ENCODE measurements around the gene FKBP1A.

FKBP1A gene

GRCh38 chr20:1369970-1370369, 22.9 kb downstream of the FKBP1A start:
- no peaks in the 10 kb centered on the region for H3K27me3 ChIP-seq (ENCODE audit: insufficient read depth, insufficient read length)
- peaks cover 3% of the 10 kb centered on the region; the same call in 1 of the 2 replicates for H3K9me3 ChIP-seq (ENCODE audit: insufficient read depth, low read length)
- no peak for TF ChIP-seq SUZ12 (IDR thresholded peaks at IDR 0.05; ENCODE audit: extremely low read depth, insufficient read depth, insufficient read length)
- no peak for TF ChIP-seq ZNF274 (IDR thresholded peaks at IDR 0.05; ENCODE audit: low read depth, low read length)
- TF ChIP-seq YY1 (IDR thresholded peaks at IDR 0.05; ENCODE audit: insufficient read depth, insufficient read length) = no peak
- H3K4me1 ChIP-seq (ENCODE audit: insufficient read depth, insufficient read length) = no peaks in the 10 kb centered on the region
- peaks cover 70% of the 10 kb centered on the region for H3K36me3 ChIP-seq (ENCODE audit: insufficient read depth, insufficient read length, low read length)
- no peak for DNase-seq (ENCODE audit: low read depth, low spot score)
- no peak overlapping the region for H3K4me3 ChIP-seq (ENCODE audit: insufficient read length, low read depth)
- no peak overlapping the region for H3K9ac ChIP-seq (ENCODE audit: insufficient read length, low read depth)

- DNase-seq (ENCODE audit: low read depth, low spot score) = no peak
- no peak overlapping the region for H3K9ac ChIP-seq (ENCODE audit: insufficient read length, low read depth)
- no peak overlapping the region for H3K4me3 ChIP-seq (ENCODE audit: insufficient read length, low read depth)
- H3K9me3 ChIP-seq (ENCODE audit: insufficient read depth, low read length) = peaks cover 5% of the 10 kb centered on the region; the same call in 1 of the 2 replicates
- TF ChIP-seq ZNF274 (IDR thresholded peaks at IDR 0.05; ENCODE audit: low read depth, low read length) = no peak
- no peak for TF ChIP-seq SUZ12 (IDR thresholded peaks at IDR 0.05; ENCODE audit: extremely low read depth, insufficient read depth, insufficient read length)
- TF ChIP-seq YY1 (IDR thresholded peaks at IDR 0.05; ENCODE audit: insufficient read depth, insufficient read length) = no peak
- no peaks in the 10 kb centered on the region for H3K27me3 ChIP-seq (ENCODE audit: insufficient read depth, insufficient read length)
- peaks cover 58% of the 10 kb centered on the region for H3K36me3 ChIP-seq (ENCODE audit: insufficient read depth, insufficient read length, low read length)
- H3K4me1 ChIP-seq (ENCODE audit: insufficient read depth, insufficient read length) = no peaks in the 10 kb centered on the region
Observed at GRCh38 chr20:1368448-1369199, 24.2 kb downstream of the FKBP1A start.

GRCh38 chr20:1367479-1367878, 25.4 kb downstream of the FKBP1A start:
- Histone ChIP-seq H3K9me3 (ENCODE audit: insufficient read depth, low read length) (peaks cover 5% of the 10 kb centered on the region; the same call in 1 of the 2 replicates), H3K9ac (ENCODE audit: insufficient read length, low read depth) (no peak overlapping the region), H3K27me3 (ENCODE audit: insufficient read depth, insufficient read length) (no peaks in the 10 kb centered on the region), H3K36me3 (ENCODE audit: insufficient read depth, insufficient read length, low read length) (peaks cover 50% of the 10 kb centered on the region), H3K4me3 (ENCODE audit: insufficient read length, low read depth) (no peak overlapping the region), H3K4me1 (ENCODE audit: insufficient read depth, insufficient read length) (no peaks in the 10 kb centered on the region)
- DNase-seq (ENCODE audit: low read depth, low spot score) = no peak
- TF ChIP-seq ZNF274 (IDR thresholded peaks at IDR 0.05; ENCODE audit: low read depth, low read length) = no peak
- TF ChIP-seq SUZ12 (IDR thresholded peaks at IDR 0.05; ENCODE audit: extremely low read depth, insufficient read depth, insufficient read length) = no peak
- no peak for TF ChIP-seq YY1 (IDR thresholded peaks at IDR 0.05; ENCODE audit: insufficient read depth, insufficient read length)

GRCh38 chr20:1364106-1364505, 28.7 kb downstream of the FKBP1A start:
- no peak overlapping the region for H3K4me3 ChIP-seq (ENCODE audit: insufficient read length, low read depth)
- peaks cover 5% of the 10 kb centered on the region; the same call in 1 of the 2 replicates for H3K9me3 ChIP-seq (ENCODE audit: insufficient read depth, low read length)
- TF ChIP-seq YY1 (IDR thresholded peaks at IDR 0.05; ENCODE audit: insufficient read depth, insufficient read length) (no peak), SUZ12 (IDR thresholded peaks at IDR 0.05; ENCODE audit: extremely low read depth, insufficient read depth, insufficient read length) (no peak), ZNF274 (IDR thresholded peaks at IDR 0.05; ENCODE audit: low read depth, low read length) (no peak)
- no peaks in the 10 kb centered on the region for H3K4me1 ChIP-seq (ENCODE audit: insufficient read depth, insufficient read length)
- no peak for DNase-seq (ENCODE audit: low read depth, low spot score)
- H3K36me3 ChIP-seq (ENCODE audit: insufficient read depth, insufficient read length, low read length) = peaks cover 41% of the 10 kb centered on the region
- no peaks in the 10 kb centered on the region for H3K27me3 ChIP-seq (ENCODE audit: insufficient read depth, insufficient read length)
- H3K9ac ChIP-seq (ENCODE audit: insufficient read length, low read depth) = no peak overlapping the region

- Histone ChIP-seq H3K9me3 (ENCODE audit: insufficient read depth, low read length) (peaks cover 5% of the 10 kb centered on the region; the same call in 1 of the 2 replicates), H3K4me1 (ENCODE audit: insufficient read depth, insufficient read length) (no peaks in the 10 kb centered on the region), H3K9ac (ENCODE audit: insufficient read length, low read depth) (no peak overlapping the region), H3K4me3 (ENCODE audit: insufficient read length, low read depth) (no peak overlapping the region), H3K36me3 (ENCODE audit: insufficient read depth, insufficient read length, low read length) (peaks cover 42% of the 10 kb centered on the region), H3K27me3 (ENCODE audit: insufficient read depth, insufficient read length) (no peaks in the 10 kb centered on the region)
- TF ChIP-seq YY1 (IDR thresholded peaks at IDR 0.05; ENCODE audit: insufficient read depth, insufficient read length) = no peak
- TF ChIP-seq SUZ12 (IDR thresholded peaks at IDR 0.05; ENCODE audit: extremely low read depth, insufficient read depth, insufficient read length) = no peak
- no peak for TF ChIP-seq ZNF274 (IDR thresholded peaks at IDR 0.05; ENCODE audit: low read depth, low read length)
- no peak for DNase-seq (ENCODE audit: low read depth, low spot score)
Observed at GRCh38 chr20:1363522-1363921, 29.3 kb downstream of the FKBP1A start.

- TF ChIP-seq YY1 (IDR thresholded peaks at IDR 0.05; ENCODE audit: insufficient read depth, insufficient read length) = no peak
- TF ChIP-seq SUZ12 (IDR thresholded peaks at IDR 0.05; ENCODE audit: extremely low read depth, insufficient read depth, insufficient read length) = no peak
- TF ChIP-seq ZNF274 (IDR thresholded peaks at IDR 0.05; ENCODE audit: low read depth, low read length) = no peak
Observed at GRCh38 chr20:1362484-1362883, 30.4 kb downstream of the FKBP1A start.

GRCh38 chr20:1360094-1360846, 32.6 kb downstream of the FKBP1A start:
- no peak for DNase-seq (ENCODE audit: low read depth, low spot score)
- Histone ChIP-seq H3K4me1 (ENCODE audit: insufficient read depth, insufficient read length) (no peaks in the 10 kb centered on the region), H3K9ac (ENCODE audit: insufficient read length, low read depth) (no peak overlapping the region), H3K36me3 (ENCODE audit: insufficient read depth, insufficient read length, low read length) (peaks cover 33% of the 10 kb centered on the region), H3K27me3 (ENCODE audit: insufficient read depth, insufficient read length) (no peaks in the 10 kb centered on the region), H3K4me3 (ENCODE audit: insufficient read length, low read depth) (no peak overlapping the region), H3K9me3 (ENCODE audit: insufficient read depth, low read length) (peaks cover 5% of the 10 kb centered on the region; the same call in 1 of the 2 replicates)
- TF ChIP-seq YY1 (IDR thresholded peaks at IDR 0.05; ENCODE audit: insufficient read depth, insufficient read length) (no peak), SUZ12 (IDR thresholded peaks at IDR 0.05; ENCODE audit: extremely low read depth, insufficient read depth, insufficient read length) (no peak), ZNF274 (IDR thresholded peaks at IDR 0.05; ENCODE audit: low read depth, low read length) (no peak)

More at GRCh38 chr20:1362484-1362883, 30.4 kb downstream of the FKBP1A start:
- Histone ChIP-seq H3K27me3 (ENCODE audit: insufficient read depth, insufficient read length) (no peaks in the 10 kb centered on the region), H3K9me3 (ENCODE audit: insufficient read depth, low read length) (peaks cover 5% of the 10 kb centered on the region; the same call in 1 of the 2 replicates), H3K9ac (ENCODE audit: insufficient read length, low read depth) (no peak overlapping the region), H3K4me3 (ENCODE audit: insufficient read length, low read depth) (no peak overlapping the region), H3K36me3 (ENCODE audit: insufficient read depth, insufficient read length, low read length) (peaks cover 39% of the 10 kb centered on the region), H3K4me1 (ENCODE audit: insufficient read depth, insufficient read length) (no peaks in the 10 kb centered on the region)
- DNase-seq (ENCODE audit: low read depth, low spot score) = no peak
